Measurements from ENCODE around the gene TRPC4AP. TPM values are rescaled to one million over a fixed set of nuclear protein-coding genes. Genes with fewer than 3 reads are reported as not detected.

TRPC4AP gene
- total RNA-seq, 1 donor from 2014 or later: 118 TPM

- Mint-ChIP-seq H3K27ac (ENCODE audit: unreplicated experiment) (no peak overlapping the region), H3K4me1 (ENCODE audit: low read depth) (no peaks in the 10 kb centered on the region), H3K27me3 (ENCODE audit: low read depth) (no peaks in the 10 kb centered on the region), H3K9me3 (ENCODE audit: low read depth) (no peaks in the 10 kb centered on the region), H3K4me3 (ENCODE audit: unreplicated experiment) (no peak overlapping the region), H3K36me3 (ENCODE audit: low read depth) (peaks cover 52% of the 10 kb centered on the region)
- TF ChIP-seq CTCF (IDR thresholded peaks at IDR 0.05): no peak
- DNase-seq (ENCODE audit: low spot score): peak; percentile 94
Measured at GRCh38 chr20:34997131-34997561, 95.5 kb downstream of the TRPC4AP start.

GRCh38 chr20:34996243-34997028 lies 96.2 kb downstream of the TRPC4AP start:
- Mint-ChIP-seq H3K4me1 (ENCODE audit: low read depth) (no peaks in the 10 kb centered on the region), H3K4me3 (ENCODE audit: unreplicated experiment) (no peak overlapping the region), H3K27ac (ENCODE audit: unreplicated experiment) (peak overlapping the region; percentile 41), H3K36me3 (ENCODE audit: low read depth) (peaks cover 48% of the 10 kb centered on the region), H3K9me3 (ENCODE audit: low read depth) (no peaks in the 10 kb centered on the region), H3K27me3 (ENCODE audit: low read depth) (no peaks in the 10 kb centered on the region)
- DNase-seq (ENCODE audit: low spot score): peak; percentile 90
- TF ChIP-seq CTCF (IDR thresholded peaks at IDR 0.05): no peak

- Mint-ChIP-seq H3K4me1 (ENCODE audit: low read depth) (no peaks in the 10 kb centered on the region), H3K27ac (ENCODE audit: unreplicated experiment) (no peak overlapping the region), H3K9me3 (ENCODE audit: low read depth) (no peaks in the 10 kb centered on the region), H3K27me3 (ENCODE audit: low read depth) (no peaks in the 10 kb centered on the region), H3K4me3 (ENCODE audit: unreplicated experiment) (no peak overlapping the region), H3K36me3 (ENCODE audit: low read depth) (peaks cover 45% of the 10 kb centered on the region)
- no peak for DNase-seq (ENCODE audit: low spot score)
- TF ChIP-seq CTCF (IDR thresholded peaks at IDR 0.05): no peak
Measured at GRCh38 chr20:34995696-34996095, 96.9 kb downstream of the TRPC4AP start.

GRCh38 chr20:34995192-34995591 lies 97.4 kb downstream of the TRPC4AP start:
- Mint-ChIP-seq H3K4me1 (ENCODE audit: low read depth) (no peaks in the 10 kb centered on the region), H3K9me3 (ENCODE audit: low read depth) (no peaks in the 10 kb centered on the region), H3K27me3 (ENCODE audit: low read depth) (no peaks in the 10 kb centered on the region), H3K4me3 (ENCODE audit: unreplicated experiment) (no peak overlapping the region), H3K36me3 (ENCODE audit: low read depth) (peaks cover 42% of the 10 kb centered on the region), H3K27ac (ENCODE audit: unreplicated experiment) (no peak overlapping the region)
- peak; percentile 87 for DNase-seq (ENCODE audit: low spot score)
- no peak for TF ChIP-seq CTCF (IDR thresholded peaks at IDR 0.05)

- no peak overlapping the region for H3K27ac Mint-ChIP-seq (ENCODE audit: unreplicated experiment)
- no peaks in the 10 kb centered on the region for H3K27me3 Mint-ChIP-seq (ENCODE audit: low read depth)
- H3K4me3 Mint-ChIP-seq (ENCODE audit: unreplicated experiment): no peak overlapping the region
- no peak for TF ChIP-seq CTCF (IDR thresholded peaks at IDR 0.05)
- no peaks in the 10 kb centered on the region for H3K4me1 Mint-ChIP-seq (ENCODE audit: low read depth)
- H3K36me3 Mint-ChIP-seq (ENCODE audit: low read depth): peaks cover 38% of the 10 kb centered on the region
- no peak for DNase-seq (ENCODE audit: low spot score)
- no peaks in the 10 kb centered on the region for H3K9me3 Mint-ChIP-seq (ENCODE audit: low read depth)
Measured at GRCh38 chr20:34994509-34995131, 98.0 kb downstream of the TRPC4AP start.
